Frontal cortex (tissue), 4 donors: ENCODE data around the gene POLR2M. TPM values are rescaled to one million over a fixed set of nuclear protein-coding genes. Genes with fewer than 3 reads are reported as not detected.
A peak's percentile ranks its signal among the peaks of the same experiment; 100 is the strongest.

Experiments used
- DNase-seq, 2 donors: peaks; one replicate each; pipeline ENCODE4 v3.0.0; 2012; ENCODE audit warnings: low spot score in 2 of 2
- FAIRE-seq: peaks from 2 replicates; lab custom pipeline; 2012; peaks lifted over from hg19 to GRCh38; lab: Jason Lieb, UNC
- total RNA-seq: library from RNA; depleted of rRNA; stranded (reverse); fragments of >200 nt; gene quantifications from one replicate; pipeline ENCODE4 v1.2.3, GENCODE V29; 2014
- donor health status: control.
- donor health status: control.
- donor health status: control.

Gene POLR2M
- total RNA-seq, 1 donor from 2014 or later, result 563 TPM

DNA sequence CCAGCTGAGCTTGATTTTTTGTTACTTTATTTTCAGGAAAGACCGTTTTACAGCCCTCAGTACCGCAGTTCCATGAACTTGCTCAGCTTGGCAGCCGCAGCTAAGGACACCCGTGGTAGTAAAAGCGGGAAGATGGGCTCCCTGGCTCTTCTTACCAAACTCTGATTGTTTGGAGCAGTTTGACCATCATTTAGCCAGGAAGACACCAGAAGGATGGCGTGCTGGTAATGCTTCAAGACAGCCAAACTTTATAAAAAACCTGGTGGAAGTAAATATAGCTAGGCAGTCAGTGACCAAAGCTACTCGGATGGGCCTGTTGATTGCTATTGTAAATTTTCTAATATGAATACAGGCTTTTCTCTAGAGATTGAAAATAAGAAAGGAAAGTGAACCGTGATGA lies 28.9 kb downstream of the POLR2M start:
- DNase-seq (no peak), FAIRE-seq (no peak)

DNA sequence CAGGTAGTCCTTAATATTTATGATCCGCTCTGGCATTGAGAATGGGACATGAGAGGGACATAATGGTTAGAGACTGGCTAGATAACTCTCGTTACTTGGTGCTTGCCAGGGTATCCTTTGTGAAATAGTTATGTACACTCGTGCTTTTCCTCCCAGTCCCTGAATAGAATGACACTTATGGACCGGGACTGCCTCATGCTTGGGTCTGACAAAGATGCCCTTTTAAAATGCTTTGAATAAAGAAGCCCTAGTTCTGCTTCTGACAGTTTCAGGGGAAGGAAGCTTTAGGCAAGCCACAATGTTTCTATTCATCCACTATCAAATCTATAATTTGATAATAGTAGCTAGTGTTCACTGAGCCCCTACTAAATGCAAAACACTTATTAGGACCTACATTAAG lies 29.4 kb downstream of the POLR2M start:
- no peak for DNase-seq
- FAIRE-seq, result no peak

DNA sequence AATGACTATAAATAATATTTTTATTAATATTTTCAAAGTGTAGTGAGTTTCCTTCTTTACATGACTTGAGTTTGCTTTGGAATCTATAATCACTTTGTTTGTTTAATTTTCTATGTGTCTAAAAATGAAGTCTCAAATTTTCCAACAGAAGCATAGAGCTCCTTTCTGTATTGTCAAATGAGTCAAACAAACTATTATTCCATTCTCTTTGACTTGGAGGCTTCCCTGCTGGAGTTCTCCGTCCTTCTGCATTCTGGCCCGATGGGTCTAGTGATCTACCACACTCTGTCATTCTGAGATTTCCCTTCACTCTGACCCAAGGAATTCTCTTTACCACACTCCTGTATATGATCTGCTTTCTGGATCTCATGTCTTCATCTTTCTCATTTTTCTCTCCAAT lies 30.1 kb downstream of the POLR2M start:
- no peak for DNase-seq
- FAIRE-seq, result peak; percentile 42

DNA sequence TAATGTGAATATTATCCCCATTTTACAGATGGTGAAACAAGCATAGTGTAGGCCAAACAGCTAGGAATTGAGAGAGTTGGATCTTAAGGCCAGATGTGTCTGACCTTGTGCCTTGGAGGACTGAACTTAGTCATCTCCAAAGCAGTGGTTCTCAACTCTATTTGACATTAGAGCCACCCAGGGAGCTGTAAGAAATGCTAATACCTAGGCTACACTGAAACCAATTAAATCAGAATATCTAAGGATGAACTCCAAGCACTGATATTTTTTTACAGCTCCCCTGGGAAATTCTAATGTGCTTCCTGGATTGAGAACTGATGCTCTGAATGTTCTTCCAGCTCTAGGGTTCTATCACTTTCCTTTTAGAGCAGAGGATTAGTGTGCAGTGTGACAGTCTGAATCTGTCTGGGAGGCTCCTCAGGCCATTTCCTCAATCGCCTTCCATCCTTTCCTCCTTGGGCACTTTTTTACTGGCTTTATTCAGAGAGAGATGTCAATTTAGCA lies 32.3 kb downstream of the POLR2M start:
- no peak for DNase-seq
- no peak for FAIRE-seq

DNA sequence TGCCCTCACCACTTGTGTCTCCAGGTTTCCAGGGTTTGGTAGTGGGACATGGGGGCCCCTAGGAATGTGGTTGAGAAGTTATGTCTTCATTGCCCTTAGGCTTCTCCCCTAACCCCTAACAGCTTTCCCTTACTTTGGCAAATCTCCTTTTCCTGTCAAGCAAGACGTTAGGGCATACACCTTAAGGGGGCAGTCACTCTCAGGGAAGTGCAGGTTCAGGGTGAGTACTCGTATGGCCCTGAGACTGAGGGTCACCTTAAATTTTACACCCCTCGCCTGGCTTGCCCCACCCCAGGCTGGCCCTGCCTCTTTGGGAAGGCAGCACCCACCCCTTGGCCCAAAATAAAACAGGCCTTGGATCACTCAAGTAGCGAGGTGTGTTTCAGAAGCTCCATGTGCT lies 33.5 kb downstream of the POLR2M start:
- FAIRE-seq (no peak), DNase-seq (no peak)

DNA sequence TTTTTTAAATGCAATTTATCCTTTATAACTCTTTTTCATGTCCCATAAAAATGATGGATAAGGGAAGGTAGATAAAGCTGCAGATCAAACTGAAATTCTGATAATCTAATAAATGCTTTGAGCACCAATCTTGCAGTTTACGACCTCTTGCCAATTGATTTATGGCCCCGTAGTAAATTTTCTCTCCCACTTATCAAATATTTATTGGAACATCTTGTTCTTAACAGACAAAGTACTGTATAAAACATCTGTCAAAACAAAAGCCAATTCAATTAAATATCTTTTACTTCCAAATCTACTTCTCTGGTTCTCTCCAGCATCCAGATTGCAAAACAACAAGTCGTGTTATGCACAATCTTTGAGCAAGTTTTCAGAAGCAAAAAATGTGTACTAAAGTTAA lies 34.6 kb downstream of the POLR2M start:
- FAIRE-seq (no peak), DNase-seq (no peak)

DNA sequence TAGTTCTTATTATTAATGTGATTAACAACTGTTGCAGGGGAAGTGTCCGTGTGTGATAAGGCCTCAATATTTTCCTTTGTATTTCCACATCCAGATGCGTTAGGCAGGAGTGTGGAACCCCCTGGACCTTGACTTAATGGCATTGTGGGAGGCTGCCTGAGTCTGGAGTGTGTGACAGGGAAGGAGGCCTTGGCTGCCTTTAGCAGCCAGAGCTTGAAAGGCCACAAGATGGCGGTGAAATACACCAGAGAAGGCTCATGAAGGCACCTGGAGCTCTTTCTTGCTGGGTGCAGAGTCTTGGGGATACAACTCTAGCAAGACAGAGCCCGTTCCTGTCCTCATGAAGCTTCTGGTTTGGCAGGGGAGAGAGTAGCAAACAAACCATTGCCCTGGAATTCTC lies 36.9 kb downstream of the POLR2M start:
- no peak for DNase-seq

DNA sequence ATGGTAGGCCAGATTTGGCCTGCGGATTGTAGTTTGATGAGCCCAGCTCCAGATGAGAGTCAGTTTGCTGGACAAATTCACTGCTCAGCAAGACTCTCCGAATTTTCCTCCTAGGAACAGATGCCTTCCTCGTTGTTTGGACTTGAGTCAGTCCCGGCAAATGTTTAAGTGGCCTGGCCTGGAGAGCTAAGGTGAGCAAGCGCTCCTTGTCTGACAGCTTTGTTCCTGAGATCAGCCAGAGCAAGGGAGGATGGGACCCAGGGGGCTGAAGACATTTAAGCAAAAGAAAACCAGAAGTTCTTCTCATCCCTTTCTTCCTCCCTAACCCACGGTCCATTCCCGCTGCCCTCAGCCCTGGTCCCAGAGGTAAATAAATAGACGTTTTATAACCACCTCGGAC lies 40.3 kb downstream of the POLR2M start:
- FAIRE-seq, result no peak
- DNase-seq, result no peak

More for the DNA sequence above, 36.9 kb downstream of the POLR2M start:
- FAIRE-seq, result no peak

DNA sequence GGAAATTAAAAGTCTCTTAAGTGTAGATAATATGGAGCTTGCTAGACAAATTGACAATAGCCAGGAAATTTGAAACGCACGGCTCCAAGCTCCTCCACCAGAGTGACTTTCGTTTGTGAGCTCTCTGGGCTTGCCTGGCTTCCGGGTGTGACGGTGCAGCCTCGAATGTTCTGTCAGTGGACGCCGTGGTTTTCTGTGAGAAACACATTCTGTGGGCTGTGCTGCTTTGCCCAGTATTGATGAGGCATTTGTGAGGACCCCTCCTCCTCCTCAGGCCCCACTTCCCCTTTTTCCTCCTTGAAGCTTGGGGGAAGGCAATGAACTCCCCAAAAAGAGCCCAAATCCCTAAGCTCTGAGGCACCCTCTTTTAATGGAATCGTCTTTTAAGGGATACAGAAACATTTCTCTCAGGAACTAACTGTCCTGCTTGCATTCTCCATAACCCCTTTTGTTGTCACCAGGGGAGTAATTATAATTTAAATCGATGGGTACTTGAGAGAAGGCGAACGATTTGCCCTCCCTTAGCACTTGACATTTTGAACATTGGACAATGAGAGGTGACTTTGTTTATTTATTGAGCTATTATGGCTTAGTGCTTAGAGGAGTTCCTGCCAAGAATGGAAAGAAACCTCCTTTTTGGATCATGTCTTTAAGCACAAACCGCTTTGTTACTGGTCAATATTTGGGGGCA lies 40.8 kb downstream of the POLR2M start:
- peak in 1 of 2 donors; percentile 14 for DNase-seq
- FAIRE-seq, result no peak

DNA sequence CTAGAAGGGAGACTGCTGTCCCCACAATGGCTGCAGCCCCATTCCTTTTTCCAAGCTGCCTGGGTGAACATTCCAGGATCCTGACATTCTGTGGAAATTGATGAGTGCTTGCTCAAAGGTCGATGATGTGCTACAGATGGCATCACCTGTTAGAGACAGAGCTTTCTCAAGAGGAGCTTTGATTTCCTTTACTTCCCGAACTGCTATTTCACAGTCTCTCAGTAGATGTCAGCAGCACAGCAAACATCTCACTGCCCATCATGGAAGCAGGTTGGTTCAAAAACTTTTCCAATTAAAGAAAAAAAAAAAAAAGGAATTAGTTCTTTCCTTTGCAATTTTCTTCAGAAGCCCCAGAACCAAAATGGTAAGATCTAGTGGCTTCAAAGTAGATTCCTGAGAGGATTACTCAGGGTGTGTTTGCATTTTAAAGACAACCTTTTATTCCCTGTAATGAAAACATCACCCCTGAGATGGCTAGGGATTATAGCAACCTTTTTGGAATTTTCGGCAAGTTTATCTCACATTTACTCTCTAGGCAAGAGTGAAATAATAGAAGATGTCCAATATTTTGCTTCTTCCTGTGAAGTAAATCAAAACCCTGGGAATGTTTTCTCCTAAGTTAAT lies 44.8 kb downstream of the POLR2M start:
- DNase-seq, result peak in 1 of 2 donors; percentile 54
- peak; percentile 69 for FAIRE-seq

DNA sequence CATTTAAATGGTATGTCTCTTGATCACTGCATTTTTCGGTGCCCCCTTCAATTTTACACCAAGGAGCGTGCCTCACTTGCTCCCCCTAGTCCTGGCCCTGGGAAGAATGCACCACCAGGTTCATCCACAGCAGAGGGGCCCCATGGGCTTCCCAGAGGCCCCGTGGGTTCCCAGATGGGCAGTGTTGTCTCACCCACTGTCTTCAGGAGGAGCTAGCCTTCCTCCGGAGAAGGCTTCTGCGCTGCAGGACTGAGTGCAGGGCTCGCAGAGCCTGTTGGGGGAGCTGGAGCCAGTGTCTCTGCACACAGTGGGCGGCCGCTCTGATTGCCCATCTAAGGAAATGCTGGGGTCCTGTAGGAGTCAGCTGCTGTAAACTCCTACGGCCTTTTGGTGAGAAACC lies 45.9 kb downstream of the POLR2M start:
- DNase-seq (peak in 1 of 2 donors; percentile 28), FAIRE-seq (no peak)

DNA sequence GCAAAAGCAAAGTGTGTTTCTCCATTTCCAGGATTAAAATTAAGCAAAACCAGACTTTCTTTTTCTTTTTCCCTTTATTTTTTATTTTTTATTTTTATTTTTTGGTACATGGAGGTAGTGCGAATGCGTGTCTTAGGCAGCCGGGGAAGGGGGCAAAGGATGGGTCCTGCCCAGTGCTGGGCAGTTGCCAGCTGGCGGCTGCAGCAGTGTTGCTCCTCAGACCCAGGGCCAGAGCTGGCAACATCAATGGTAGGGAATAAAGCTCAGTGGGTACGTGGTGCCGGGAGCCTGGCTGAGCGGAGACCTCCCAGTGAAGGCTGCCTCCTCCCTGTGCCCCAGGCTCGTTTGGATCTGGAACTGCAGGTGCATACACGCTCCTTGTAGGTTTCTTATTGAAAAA lies 46.3 kb downstream of the POLR2M start:
- DNase-seq (no peak), FAIRE-seq (no peak)

DNA sequence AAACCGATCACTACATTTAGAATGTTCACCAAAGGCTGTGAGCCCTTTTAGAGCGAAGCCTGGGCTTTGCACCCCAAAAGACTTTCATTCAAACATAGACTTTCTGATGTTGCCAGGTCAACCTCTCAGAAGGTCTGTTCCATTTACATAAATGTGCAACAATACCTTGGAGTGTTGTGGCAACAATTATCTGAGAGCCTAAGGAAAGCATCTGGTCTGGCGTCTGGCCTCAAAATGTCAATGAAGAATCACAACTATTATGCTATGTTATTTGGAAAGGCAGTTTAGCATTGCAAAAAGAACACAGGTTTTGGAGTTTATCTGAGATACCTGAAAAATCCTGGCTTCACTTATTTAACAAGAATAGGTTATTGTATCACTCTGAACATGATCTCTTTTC lies 50.0 kb downstream of the POLR2M start:
- FAIRE-seq (no peak), DNase-seq (no peak)

DNA sequence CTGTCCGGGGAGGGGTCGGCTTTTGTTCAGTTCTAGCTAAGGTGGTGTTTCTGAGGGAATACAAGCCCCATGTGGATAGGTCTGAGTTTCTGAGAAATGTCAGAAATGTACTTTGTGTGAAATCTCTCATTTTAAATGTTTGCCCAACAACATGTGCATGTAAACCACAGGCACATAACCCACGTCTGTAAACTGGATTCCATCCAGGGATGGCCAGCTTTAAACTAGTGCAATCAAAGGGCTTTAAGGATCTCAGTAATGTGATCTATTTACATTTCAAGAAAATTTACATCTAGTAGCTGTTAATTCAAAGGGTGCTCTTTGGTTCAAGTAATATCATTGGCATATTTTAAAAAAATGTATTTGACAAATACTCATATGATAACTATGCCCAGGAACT lies 52.0 kb downstream of the POLR2M start:
- DNase-seq (no peak), FAIRE-seq (no peak)

DNA sequence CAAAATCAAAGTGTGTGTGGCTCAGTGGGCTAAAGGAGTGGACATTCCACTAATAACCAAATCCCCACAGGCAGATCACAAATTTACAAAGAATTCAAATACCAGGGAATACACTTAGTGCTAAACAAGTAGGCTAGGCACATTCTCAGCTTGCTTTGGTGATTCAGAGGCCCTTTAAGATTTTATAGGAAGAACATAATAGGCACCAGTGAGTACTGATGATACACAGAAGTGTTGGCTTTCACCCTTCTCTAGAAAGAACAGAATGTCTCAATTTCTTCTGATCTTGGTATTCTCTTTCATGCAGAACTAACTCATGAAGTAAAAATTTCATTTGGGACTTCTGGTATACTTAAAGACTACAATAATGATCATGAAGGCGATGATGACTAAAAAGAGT lies 55.0 kb downstream of the POLR2M start:
- DNase-seq, result no peak
- FAIRE-seq, result no peak

DNA sequence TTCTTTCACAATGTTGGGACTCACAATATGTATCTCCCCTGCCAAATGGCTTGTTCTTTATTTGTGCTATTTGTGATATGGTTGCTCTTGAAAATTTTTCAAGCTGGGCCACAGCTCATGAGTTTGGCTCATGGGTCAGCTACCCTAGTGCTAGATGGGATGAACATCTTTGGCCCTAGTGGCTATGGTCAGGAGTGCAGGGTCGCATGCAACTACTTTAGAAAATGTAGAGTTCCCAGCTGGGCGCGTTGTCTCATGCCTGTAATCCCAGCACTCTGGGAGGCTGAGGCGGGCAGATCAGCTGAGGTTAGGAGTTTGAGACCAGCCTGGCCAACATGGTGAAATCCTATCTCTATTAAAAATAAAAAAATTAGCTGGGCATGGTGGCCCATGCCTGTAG lies 55.8 kb downstream of the POLR2M start:
- FAIRE-seq, result no peak

DNA sequence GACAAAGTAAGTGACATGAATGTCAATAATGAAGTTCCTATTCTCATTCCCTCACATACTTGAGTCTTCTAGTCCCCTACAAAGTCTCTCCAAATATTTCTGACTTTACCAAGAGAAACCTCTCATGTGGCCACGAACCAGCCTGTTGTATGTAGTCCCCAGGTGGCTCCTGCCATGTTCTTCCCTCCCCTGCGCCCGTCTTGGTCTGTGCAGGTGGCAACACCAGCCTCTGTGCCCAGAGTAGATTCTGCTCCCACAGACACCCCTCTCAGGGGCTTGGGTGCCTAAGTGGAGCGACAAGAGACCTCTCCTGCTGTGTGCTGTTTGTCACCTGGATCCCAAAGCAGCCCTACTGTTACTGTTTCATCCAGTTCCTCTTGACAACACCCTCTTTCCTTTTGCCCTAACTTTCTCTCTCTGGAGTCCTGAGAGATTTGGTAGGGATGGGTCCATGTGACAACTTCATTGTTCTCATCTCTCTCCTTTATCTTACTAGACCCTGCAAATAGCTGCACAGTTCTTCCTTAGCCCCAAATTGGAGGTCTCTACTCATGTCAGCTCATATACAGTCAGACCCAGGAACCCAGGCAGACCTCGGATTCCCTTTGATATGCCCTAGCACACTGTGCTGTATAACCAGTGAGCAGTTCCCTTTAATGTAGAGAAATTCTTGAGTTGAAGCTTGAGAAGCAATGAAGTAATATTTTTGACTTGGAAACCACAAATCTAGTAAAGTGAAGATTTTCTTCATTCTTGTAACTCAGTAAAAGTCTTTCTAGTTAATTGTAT lies 56.9 kb downstream of the POLR2M start:
- FAIRE-seq, result no peak

More for the DNA sequence above, 55.8 kb downstream of the POLR2M start:
- DNase-seq, result no peak

More for the DNA sequence above, 56.9 kb downstream of the POLR2M start:
- no peak for DNase-seq
